Measurements from ENCODE around the gene NBPF4.

GRCh38 chr1:108199781-108200686 is 43.8 kb downstream of the NBPF4 start, which contains the start of gene SLC25A24:
- TF ChIP-seq EZH2 (IDR thresholded peaks at IDR 0.05; ENCODE audit: insufficient read depth, low read length) (no peak), CTCF (IDR thresholded peaks at IDR 0.05; ENCODE audit: insufficient read depth, low read depth, low read length) (no peak)

All from astrocyte (in vitro differentiated cells and primary cell).